Loucy (cell line): ENCODE data around the gene CCR7.

ENCODE experiments used
- H2AFZ ChIP-seq: fragments of 200-600 bp; sonication (generic); 2 replicates; pipeline ENCODE4 v1.6.0; 2016; ENCODE audit warnings: antibody characterized with exemption, mild to moderate bottlenecking, low read length, moderate library complexity
- H3F3A ChIP-seq: fragments of 200-600 bp; 2 replicates; pipeline ENCODE4 v1.6.0; 2016; ENCODE audit warnings: antibody characterized with exemption, low read depth, mild to moderate bottlenecking
- H3K27me3 ChIP-seq: fragments of 200-600 bp; sonication (generic); 2 replicates; pipeline ENCODE4 v1.6.1; 2014; ENCODE audit warnings: low read length, mild to moderate bottlenecking; ENCODE audit not compliant: insufficient read depth, poor library complexity, severe bottlenecking
- H3K36me3 ChIP-seq: fragments of 200-600 bp; sonication (generic); 2 replicates; pipeline ENCODE4 v1.6.1; 2016; ENCODE audit warnings: low read length; ENCODE audit not compliant: insufficient read depth
- H3K4me1 ChIP-seq: fragments of 200-600 bp; sonication (generic); 2 replicates; pipeline ENCODE4 v1.5.1; 2014; ENCODE audit warnings: low read length, mild to moderate bottlenecking; ENCODE audit not compliant: insufficient read depth, poor library complexity, severe bottlenecking
- H3K4me2 ChIP-seq: fragments of 200-600 bp; sonication (generic); 2 replicates; pipeline ENCODE4 v1.6.0; 2014; ENCODE audit warnings: antibody characterized with exemption, low read length, low read depth, mild to moderate bottlenecking; ENCODE audit not compliant: poor library complexity, severe bottlenecking
- H3K4me3 ChIP-seq: fragments of 200-600 bp; sonication (generic); 2 replicates; pipeline ENCODE4 v1.5.1; 2014; ENCODE audit warnings: low read length, mild to moderate bottlenecking, mixed read lengths; ENCODE audit not compliant: poor library complexity, severe bottlenecking
- H3K79me2 ChIP-seq: fragments of 200-600 bp; sonication (generic); 2 replicates; pipeline ENCODE4 v1.6.1; 2014; ENCODE audit warnings: low read length; ENCODE audit not compliant: insufficient read depth
- H3K9ac ChIP-seq: fragments of 200-600 bp; sonication (generic); 2 replicates; pipeline ENCODE4 v1.6.0; 2014; ENCODE audit warnings: mild to moderate bottlenecking, low read depth, low read length, moderate library complexity; ENCODE audit not compliant: poor library complexity, severe bottlenecking
- H3K9me2 ChIP-seq: fragments of 200-600 bp; sonication (generic); replicated peaks from 2 replicates; pipeline ENCODE4 v1.6.1; 2016; ENCODE audit warnings: low read depth, low read length, mixed read lengths
- H3K9me3 ChIP-seq: fragments of 200-600 bp; sonication (generic); 2 replicates; pipeline ENCODE4 v1.6.1; 2014; ENCODE audit warnings: mild to moderate bottlenecking, antibody characterized with exemption, low read length, low read depth; ENCODE audit not compliant: insufficient read depth
- H4K20me1 ChIP-seq: fragments of 200-600 bp; sonication (generic); 2 replicates; pipeline ENCODE4 v1.6.0; 2014; ENCODE audit warnings: antibody characterized with exemption, low read length, mild to moderate bottlenecking; ENCODE audit not compliant: insufficient read depth, poor library complexity, severe bottlenecking
- CTCF ChIP-seq: fragments of 200-600 bp; sonication (generic); conservative IDR thresholded peaks from 2 replicates; pipeline ENCODE4 v1.5.1; 2014; ENCODE audit warnings: mild to moderate bottlenecking, antibody characterized with exemption, low read length
- EZH2phosphoT487 ChIP-seq: fragments of 200-600 bp; IDR thresholded peaks from 2 replicates; pipeline ENCODE4 v1.6.1; 2018; ENCODE audit warnings: antibody characterized with exemption, mild to moderate bottlenecking, moderate library complexity, borderline replicate concordance

Gene CCR7

GRCh38 chr17:40545660-40546059, 19.6 kb downstream of the CCR7 start:
- Histone ChIP-seq H3K9ac (no peak overlapping the region), H3K4me1 (peaks cover 57% of the 10 kb centered on the region), H3F3A (no peaks in the 10 kb centered on the region), H3K9me2 (no peaks in the 10 kb centered on the region), H3K79me2 (no peaks in the 10 kb centered on the region), H3K4me2 (no peak overlapping the region), H3K4me3 (no peak overlapping the region), H2AFZ (no peak overlapping the region), H4K20me1 (no peaks in the 10 kb centered on the region), H3K36me3 (no peaks in the 10 kb centered on the region), H3K27me3 (no peaks in the 10 kb centered on the region), H3K9me3 (no peaks in the 10 kb centered on the region)
- TF ChIP-seq EZH2phosphoT487 (no peak), CTCF (no peak)

GRCh38 chr17:40542558-40543411, 22.5 kb downstream of the CCR7 start:
- Histone ChIP-seq H4K20me1 (no peaks in the 10 kb centered on the region), H3K9ac (peak overlapping the region; percentile 69), H3K79me2 (no peaks in the 10 kb centered on the region), H3K27me3 (no peaks in the 10 kb centered on the region), H3K9me3 (no peaks in the 10 kb centered on the region), H3K4me1 (peaks cover 67% of the 10 kb centered on the region), H3K4me2 (peak overlapping the region; percentile 77), H3K4me3 (no peak overlapping the region), H3F3A (no peaks in the 10 kb centered on the region), H3K36me3 (no peaks in the 10 kb centered on the region), H3K9me2 (no peaks in the 10 kb centered on the region), H2AFZ (no peak overlapping the region)
- TF ChIP-seq CTCF (no peak), EZH2phosphoT487 (no peak)

GRCh38 chr17:40541873-40542557, 23.3 kb downstream of the CCR7 start:
- no peaks in the 10 kb centered on the region for H3K9me3 ChIP-seq
- peak overlapping the region; percentile 77 for H3K4me2 ChIP-seq
- no peaks in the 10 kb centered on the region for H3K36me3 ChIP-seq
- H4K20me1 ChIP-seq: no peaks in the 10 kb centered on the region
- no peaks in the 10 kb centered on the region for H3K79me2 ChIP-seq
- H3K9ac ChIP-seq: peak overlapping the region; percentile 69
- TF ChIP-seq EZH2phosphoT487 (no peak), CTCF (no peak)
- no peaks in the 10 kb centered on the region for H3K27me3 ChIP-seq
- no peak overlapping the region for H2AFZ ChIP-seq
- H3K9me2 ChIP-seq: no peaks in the 10 kb centered on the region
- peaks cover 61% of the 10 kb centered on the region for H3K4me1 ChIP-seq
- no peaks in the 10 kb centered on the region for H3F3A ChIP-seq
- H3K4me3 ChIP-seq: peak overlapping the region; percentile 49
